GM12873 (cell line): ENCODE results near the gene SLC28A3.

ENCODE experiments used
- CTCF ChIP-seq: IDR thresholded peaks from 2 replicates; pipeline ENCODE4 v1.5.1; 2012; ENCODE audit warnings: low read depth, mild to moderate bottlenecking, moderate library complexity, low read length, control low read depth; ENCODE audit not compliant: insufficient read depth; ENCODE audit errors: missing control alignments

SLC28A3 gene

GRCh38 chr9:84323858-84324257, 16.7 kb downstream of the SLC28A3 start:
- no peak for TF ChIP-seq CTCF

- no peak for TF ChIP-seq CTCF
These were observed 17.7 kb downstream of the SLC28A3 start for GRCh38 chr9:84322828-84323227.

- no peak for TF ChIP-seq CTCF
These were observed 20.3 kb downstream of the SLC28A3 start for GRCh38 chr9:84320231-84320630.

- TF ChIP-seq CTCF: no peak
These were observed 20.9 kb downstream of the SLC28A3 start for GRCh38 chr9:84319632-84320031.

GRCh38 chr9:84318981-84319380, 21.6 kb downstream of the SLC28A3 start:
- no peak for TF ChIP-seq CTCF

GRCh38 chr9:84317563-84317962, 23.0 kb downstream of the SLC28A3 start:
- peak; percentile 44 for TF ChIP-seq CTCF

- TF ChIP-seq CTCF: peak; percentile 76
These were observed 25.2 kb downstream of the SLC28A3 start for GRCh38 chr9:84315278-84315877.
